NCI-H1092 (cell line): ENCODE data around the gene TADA2A.
"Not testable (repeated sequence)": the region's sequence is repeated elsewhere in the genome, so short reads cannot be mapped to it uniquely, and the experiment has no call there.

Source experiments
- DNase-seq: peaks from one replicate; lab custom pipeline; 2025; lab: John Stamatoyannopoulos, UW

The TADA2A gene

DNA sequence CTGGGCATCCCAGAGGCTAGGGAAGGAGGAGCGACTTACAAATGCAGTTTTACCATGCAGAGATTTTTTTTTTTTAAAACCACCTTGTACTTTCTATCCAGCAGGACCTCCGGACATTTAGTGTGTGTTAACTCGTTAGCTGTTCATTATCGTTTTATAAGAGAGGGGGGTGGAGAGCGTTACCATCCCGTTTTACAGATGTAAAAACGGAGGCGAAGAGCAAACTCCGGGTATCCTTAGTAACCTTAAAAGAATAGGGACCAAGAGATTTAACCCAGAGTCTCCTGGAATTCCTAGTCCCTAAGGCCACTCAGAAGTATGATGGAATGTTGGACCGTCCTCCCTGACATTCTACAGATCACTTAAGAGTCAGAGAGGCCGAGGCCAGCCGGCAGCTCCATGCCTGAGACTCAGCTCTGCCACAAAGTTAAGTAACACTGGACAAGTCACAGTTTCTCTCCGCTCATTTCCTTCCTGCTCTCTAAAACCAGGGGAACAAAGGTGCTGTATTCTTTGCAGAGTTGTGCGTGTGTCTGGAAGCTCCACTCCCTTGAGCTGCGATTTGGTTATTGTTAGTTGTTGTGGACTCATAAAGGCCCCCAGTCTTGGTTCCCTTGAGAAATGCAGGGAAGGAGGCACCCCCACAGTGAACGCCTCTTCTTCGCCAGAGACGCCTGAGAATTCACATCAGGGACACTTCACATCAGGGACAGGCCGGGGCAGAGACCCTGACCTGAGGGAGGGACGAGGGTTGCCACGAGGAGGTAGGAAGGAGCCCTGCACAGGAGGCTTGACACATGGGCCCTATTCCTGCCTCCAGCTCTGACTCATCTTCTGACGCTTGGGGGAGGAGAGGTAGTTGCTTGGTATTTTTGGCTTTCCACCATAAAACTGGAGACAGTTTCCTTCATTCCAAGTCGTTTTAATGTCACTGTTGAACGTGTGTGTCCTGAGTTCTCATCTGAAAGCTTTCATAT, 84.2 kb downstream of the TADA2A start:
- no peak for DNase-seq

DNA sequence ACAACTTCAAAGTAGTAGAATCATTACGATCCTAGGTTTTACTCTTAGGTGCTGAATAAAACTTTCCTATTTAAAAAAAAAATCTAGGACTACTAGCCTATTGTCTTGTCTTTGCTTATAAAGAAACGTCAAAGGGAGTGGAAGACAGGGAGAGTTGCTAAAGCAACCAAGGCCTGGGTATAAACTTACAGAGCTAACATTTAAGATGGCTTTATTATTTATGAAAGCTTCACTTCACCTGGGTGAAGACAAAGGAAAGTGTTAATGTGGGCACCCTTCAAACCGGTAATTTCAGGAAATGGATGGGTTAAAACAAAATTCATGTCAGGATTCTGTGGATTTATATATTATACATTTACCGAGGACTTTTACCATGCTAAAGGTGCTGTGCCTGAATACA, 85.5 kb downstream of the TADA2A start:
- no peak for DNase-seq

DNA sequence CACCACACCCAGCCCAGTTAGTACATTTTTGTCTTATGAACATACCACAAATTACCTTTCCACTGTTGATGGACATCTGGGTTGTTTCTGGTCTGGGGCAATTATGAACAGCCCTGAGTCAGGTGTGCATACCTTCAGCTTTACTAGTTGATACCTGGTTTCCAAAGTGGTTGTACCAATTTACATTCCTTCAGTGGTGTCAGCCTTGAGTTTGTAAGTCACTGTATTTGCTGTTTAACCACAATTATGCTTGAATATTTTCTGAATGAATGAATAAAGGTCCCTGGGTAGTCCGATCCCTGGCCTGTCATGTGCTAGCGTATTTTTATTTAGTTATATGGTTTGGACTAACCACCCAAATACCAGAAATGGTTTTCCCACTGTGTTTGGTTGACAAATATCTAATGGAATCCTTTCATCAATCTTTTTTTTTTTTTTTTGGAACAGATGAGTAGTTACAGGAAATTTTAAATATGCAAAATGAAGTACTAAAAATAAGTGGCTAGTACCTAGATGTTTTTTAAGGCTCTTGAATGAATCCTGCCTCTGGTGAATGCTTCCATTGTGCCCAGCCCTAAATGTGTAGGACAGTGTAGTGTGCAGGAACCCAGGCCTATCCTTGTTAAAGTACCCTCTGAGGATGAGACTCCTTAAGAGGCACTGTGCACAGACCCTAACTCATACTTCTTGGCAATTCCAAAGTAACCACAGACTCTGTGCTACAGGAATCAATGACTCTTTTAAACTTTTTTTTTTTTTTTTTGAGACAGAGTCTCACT, 86.8 kb downstream of the TADA2A start:
- no peak for DNase-seq

DNA sequence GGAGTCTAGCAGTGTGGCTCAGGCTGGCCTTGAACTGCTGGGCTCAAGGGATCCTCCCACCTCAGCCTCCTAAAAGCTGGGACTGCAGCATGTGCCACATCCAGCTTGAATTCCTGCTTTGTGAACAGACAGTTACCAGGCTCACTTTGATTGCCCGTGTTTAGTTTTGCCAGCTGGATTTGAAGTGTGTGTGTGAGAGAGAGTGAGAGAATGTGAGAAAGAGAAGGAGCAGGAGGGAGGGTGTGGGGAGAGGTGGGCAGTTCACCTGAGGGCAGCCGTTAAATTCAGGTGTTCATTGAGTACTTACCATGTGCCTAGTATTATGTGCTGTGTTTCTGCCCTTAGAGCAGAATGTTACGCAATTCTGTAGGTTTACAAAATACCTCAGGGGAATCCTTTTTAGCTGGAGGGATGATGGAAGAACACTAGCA, 87.7 kb downstream of the TADA2A start:
- DNase-seq, result no peak

DNA sequence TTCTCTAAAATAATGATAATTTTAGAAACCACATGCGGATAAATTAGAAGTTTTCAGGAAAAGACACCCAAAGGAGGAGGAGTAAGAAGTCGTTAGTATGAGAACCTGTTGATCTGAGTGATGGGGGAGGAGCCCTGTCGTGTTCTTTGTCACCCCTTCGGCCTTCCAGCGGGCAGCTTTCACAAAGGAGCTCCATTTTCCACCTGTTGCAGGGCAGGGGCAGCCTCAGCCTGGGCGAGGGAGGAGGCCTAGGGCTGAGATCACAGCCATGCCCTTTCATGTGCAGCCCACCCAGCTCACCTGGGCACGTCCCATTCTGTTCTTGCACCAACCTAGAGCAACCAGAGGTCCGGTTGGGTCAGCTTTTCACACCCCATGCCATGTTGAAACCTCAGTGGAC, 88.3 kb downstream of the TADA2A start:
- DNase-seq, result no peak

DNA sequence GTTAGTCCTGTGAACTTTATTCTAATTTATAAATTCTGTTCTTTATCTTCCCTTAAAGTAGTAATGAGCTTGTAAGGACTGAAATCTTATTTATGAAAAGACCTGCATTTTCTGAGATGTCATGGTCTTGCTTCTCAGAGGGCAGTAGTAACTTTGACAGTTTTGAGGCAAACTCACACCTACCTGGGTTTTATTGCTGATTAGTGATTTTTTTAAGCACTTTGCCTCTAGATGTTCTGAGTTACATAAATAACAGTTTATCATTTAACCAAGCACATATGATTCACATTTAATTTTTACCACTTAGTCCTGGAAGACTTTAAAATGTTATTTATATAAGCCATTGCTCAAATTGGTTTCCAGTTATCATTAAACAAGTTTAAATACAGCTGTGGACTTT, 93.7 kb downstream of the TADA2A start:
- DNase-seq, result no peak

GRCh38 chr17:37502009-37502936, 95.6 kb downstream of the TADA2A start:
- DNase-seq, result no peak

GRCh38 chr17:37503148-37503547, 96.5 kb downstream of the TADA2A start:
- no peak for DNase-seq

DNA sequence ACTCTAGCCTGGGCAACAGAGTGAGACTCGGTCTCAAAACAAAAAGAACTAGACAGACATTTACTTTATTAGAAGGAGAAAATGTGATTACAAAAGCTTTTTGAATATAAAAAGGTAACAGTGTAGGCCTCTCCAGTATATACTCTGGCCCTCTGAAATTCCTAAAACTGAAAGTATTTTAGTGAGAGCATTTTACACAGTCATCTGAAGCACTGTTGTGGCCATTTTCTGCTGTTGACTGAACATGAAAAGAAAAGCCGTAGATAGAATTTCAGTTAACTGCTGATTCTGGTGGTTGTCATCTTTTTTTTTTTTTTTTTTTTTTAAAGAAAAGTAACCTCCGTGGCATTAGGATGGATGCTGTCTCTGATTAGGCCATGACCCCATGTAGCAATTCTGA, 98.6 kb downstream of the TADA2A start:
- no peak for DNase-seq

- no peak for DNase-seq
Measured at GRCh38 chr17:37506678-37507077, 100.0 kb downstream of the TADA2A start.

DNA sequence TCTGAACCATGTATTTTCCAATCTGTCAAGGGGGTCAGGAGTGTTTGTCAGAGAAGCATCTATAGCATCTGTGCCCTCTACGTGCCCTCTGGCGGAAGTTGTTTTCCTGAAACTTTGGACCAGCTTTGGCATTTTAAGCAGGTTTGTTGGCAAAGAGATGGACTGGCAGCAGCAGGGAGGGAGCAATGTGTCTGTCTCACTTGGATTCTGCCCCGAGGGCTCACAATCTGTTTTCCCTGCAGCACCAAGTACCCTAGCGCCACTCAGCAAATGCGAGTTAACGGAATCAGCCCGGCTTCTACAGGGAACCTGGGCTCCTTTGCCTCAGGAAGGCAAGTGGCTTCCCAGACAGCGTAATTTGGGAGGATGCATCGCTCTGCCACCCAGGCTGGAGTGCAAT, 100.4 kb downstream of the TADA2A start:
- no peak for DNase-seq

DNA sequence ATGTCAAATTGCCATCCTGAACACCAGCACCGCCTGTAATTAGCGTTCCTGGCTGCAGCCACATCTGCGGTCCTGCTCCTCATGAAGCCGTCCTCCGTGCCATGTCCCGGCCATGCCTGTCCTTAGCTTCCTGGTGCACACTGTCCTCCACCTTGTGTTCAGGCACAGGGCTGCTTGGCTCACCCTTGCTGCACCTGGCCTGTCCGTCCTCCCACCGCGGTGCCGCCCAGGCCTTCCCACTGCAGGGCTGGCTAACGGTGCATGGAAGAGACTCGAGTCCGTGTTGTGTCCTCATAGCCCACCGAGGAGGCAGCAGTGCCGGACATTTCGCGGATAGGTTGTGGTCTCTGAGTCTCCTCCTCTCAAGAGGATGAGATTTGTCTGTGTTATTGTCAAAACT, 103.4 kb downstream of the TADA2A start:
- DNase-seq, result no peak

DNA sequence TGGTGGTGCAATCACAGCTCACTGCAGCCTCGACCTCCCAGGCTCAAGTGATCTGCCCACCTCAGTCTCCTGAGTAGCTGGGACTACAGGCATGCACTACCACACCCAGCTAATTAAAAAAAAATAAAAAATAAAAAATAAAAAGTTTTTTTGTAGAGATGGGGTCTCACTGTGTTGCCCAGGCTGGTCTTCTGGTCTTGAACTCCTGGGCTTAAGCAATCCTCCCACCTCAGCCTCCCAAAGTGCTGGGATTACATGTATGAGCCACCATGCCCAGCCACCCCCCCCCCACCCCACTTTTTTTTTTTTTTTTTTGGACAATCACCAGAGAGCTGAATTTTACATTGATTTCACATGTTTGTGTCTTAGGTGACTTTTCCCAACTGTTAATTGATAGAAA, 105.0 kb downstream of the TADA2A start:
- DNase-seq, result not testable (repeated sequence)

- DNase-seq, result no peak
Measured at GRCh38 chr17:37512442-37513068, 105.9 kb downstream of the TADA2A start.

DNA sequence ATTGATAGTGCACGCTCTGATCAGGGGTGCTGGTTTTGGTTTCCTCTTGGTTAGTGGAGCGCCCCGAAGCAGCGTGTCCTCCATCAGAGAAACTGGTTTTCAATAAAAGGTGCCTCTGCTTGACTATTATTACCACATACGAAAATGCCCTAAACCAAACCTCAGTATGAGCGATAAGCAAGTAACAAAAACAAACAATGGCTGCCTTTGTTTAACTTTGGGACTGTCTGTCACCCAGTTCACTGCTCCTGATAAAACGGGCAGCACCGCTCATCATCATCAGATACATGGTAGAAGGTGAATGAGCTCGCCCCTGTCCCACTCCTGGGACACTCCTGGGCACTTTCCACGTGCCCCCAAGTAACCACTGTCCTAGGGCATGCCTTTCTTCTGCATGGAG, 107.0 kb downstream of the TADA2A start:
- DNase-seq, result no peak

DNA sequence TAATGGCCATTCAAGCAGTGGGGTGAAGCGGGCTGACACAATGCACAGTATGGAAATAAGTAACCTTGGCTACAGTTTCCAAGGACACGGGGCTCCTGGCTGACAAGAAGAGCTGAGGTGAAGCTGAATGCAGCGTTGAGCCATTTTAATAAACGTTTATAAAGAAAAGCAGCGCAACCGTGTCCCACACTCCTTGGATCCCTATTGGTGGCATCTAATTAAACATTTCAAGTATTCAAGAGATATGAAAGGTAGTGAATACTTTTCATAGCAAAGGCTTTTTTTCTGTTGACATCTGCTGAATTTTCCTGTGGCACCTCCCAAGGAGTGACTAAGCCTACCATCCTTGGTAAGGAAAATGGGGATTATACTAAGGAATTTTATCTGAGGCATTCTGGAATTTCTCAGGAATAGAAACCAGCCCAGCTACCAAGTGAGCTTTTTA, 109.5 kb downstream of the TADA2A start:
- no peak for DNase-seq

- no peak for DNase-seq
Measured at GRCh38 chr17:37517881-37518280, 111.2 kb downstream of the TADA2A start.

GRCh38 chr17:37518826-37519225, 112.1 kb downstream of the TADA2A start:
- no peak for DNase-seq

DNA sequence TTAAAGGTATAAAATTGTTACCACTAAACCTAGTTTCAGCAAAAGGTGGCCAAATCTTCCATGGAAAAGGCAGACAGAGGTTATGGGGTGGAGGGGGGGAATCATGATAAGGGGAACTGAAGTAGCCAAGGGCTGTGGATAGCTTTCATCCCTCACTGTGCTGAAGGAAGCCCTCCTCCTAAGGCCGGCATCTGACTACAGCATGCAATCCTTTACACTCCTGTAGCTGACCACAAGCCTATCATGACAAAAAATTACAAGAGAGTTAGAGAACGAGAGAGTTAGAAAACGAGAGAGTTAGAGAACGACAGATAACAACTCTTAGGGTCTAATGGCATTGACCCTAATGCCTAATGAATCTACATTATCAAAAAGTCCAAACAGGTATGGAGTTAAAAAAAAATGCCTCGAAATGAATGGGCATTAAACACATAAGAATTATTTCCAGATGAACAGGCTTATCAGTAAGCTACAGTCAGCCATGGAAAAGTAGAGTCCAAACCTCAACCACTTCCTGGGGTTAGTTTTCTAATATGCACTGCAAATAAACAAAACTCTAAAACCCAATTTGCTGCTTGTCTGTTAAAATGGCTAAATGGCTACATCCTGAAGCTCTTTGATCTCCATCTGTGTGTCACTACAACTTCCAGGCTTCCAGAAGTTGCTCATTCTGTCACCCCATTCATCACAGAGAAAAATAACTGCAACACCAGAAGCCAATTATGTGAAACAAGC, 112.7 kb downstream of the TADA2A start:
- DNase-seq, result no peak

- no peak for DNase-seq
Measured at GRCh38 chr17:37520174-37520573, 113.5 kb downstream of the TADA2A start.

DNA sequence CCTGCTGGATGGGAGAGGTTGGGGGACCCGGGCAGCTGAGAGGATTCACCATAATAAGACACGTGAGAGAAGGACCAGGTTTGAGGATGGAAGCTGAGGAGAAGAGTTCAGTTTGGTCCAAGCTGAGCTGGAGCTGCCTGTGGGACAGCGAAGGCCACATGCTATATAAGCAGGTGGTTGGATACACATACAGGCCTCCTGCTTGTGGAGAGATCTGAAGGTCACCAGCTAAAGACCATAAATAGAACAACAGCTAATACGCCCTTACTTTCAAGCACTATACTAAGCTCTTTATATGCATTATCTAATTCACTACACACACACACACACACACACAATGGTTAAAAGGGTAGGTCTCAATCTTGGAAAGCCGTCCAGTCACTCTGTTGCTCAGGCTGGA, 115.1 kb downstream of the TADA2A start:
- no peak for DNase-seq
